ENCODE measurements around the gene ULK2.

The ULK2 gene

GRCh38 chr17:19756546-19756945, 111.2 kb downstream of the ULK2 start:
- TF ChIP-seq, protein P1, sequence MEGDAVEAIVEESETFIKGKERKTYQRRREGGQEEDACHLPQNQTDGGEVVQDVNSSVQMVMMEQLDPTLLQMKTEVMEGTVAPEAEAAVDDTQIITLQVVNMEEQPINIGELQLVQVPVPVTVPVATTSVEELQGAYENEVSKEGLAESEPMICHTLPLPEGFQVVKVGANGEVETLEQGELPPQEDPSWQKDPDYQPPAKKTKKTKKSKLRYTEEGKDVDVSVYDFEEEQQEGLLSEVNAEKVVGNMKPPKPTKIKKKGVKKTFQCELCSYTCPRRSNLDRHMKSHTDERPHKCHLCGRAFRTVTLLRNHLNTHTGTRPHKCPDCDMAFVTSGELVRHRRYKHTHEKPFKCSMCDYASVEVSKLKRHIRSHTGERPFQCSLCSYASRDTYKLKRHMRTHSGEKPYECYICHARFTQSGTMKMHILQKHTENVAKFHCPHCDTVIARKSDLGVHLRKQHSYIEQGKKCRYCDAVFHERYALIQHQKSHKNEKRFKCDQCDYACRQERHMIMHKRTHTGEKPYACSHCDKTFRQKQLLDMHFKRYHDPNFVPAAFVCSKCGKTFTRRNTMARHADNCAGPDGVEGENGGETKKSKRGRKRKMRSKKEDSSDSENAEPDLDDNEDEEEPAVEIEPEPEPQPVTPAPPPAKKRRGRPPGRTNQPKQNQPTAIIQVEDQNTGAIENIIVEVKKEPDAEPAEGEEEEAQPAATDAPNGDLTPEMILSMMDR (IDR thresholded peaks at IDR 0.05; ENCODE audit: extremely low read depth, missing control alignments), result no peak
- DNase-seq (ENCODE audit: low spot score), result no peak

DNA sequence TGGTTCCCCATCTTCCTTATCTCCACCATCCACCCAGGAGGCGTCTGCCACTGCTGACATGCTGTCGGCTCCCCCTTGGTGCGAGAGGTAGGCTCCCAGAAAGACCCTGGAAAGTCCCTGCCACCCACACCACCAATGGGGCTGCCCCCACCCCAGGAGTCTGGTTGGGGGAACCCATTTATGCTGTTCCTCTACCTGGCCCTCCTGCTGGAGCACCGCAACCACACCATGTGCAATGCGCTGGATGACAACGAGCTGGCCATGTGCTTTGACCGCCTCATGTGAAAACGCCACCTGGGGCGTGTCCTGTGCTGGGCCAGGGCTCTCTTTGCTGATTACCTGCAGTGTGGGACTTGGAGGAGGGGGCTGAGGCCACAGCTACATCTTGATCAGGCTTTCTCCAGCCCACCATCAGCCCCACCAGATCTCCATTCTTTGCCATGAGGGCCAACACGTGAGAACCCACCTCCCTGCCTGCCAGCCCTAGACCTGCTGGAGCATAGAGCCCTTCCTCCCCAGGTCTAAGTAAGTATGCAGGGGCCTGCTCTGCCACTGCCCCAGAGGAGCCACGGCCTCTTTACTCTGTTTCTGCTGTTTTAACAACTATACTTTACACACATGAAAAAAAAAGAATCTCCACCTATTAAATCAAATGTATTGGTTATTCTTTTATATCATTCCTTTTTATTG, 111.8 kb downstream of the ULK2 start:
- DNase-seq (ENCODE audit: low spot score), result peak; percentile 74
- TF ChIP-seq, protein P1 (IDR thresholded peaks at IDR 0.05; ENCODE audit: extremely low read depth, missing control alignments), result no peak

DNA sequence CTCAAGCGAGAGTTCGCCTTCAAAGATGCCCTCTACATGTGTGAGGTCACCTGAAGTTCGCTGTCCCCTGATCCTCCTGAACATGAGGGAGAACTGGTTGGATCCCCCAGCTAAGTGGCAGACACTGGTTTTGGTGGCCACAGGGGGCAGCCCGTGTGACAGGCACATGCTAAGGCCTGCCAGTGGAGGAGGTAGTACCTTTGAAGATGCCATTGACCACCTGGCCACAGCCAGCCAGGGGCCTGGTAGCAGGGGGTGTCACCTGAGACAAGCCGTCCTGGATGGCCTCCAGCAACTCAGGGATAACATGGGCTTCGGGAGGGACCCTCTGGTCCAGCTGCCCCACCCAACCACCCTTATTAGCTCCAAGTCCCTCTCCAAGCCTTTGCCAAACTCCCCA, 112.3 kb downstream of the ULK2 start:
- TF ChIP-seq, protein P1 (IDR thresholded peaks at IDR 0.05; ENCODE audit: extremely low read depth, missing control alignments), result no peak
- DNase-seq (ENCODE audit: low spot score), result no peak

GRCh38 chr17:19753661-19754463, 113.9 kb downstream of the ULK2 start:
- no peak for DNase-seq (ENCODE audit: low spot score)
- TF ChIP-seq, protein P1 (IDR thresholded peaks at IDR 0.05; ENCODE audit: extremely low read depth, missing control alignments), result no peak

DNA sequence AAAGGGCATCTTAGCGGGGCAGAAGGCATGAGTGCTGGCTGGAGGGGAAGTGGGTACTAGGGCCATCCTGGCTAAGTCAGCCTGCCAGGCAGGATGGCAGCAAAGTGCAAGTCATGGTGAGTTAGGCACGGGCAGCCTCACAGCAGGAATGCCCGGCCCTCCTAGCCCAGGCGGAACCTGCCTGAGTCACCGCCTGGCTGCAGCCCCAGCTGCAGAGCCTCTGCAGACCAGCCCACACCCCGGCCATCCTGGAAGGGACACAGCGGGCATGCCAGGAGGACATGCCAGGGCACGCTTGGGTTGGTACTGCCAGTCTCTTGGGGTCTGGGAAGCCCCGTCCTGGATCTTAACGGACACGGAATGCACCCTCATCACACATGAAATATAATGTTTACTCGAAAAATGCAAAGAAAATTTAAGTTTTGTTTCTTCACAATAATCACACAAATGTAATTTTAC, 114.7 kb downstream of the ULK2 start:
- TF ChIP-seq, protein P1 (IDR thresholded peaks at IDR 0.05; ENCODE audit: extremely low read depth, missing control alignments), result no peak
- DNase-seq (ENCODE audit: low spot score), result no peak

GRCh38 chr17:19752216-19753050, 115.3 kb downstream of the ULK2 start:
- DNase-seq (ENCODE audit: low spot score), result no peak
- TF ChIP-seq, protein P1 (IDR thresholded peaks at IDR 0.05; ENCODE audit: extremely low read depth, missing control alignments), result no peak
